Endometrial microvascular endothelial cells (primary cell): ENCODE results near the gene TEPSIN. TPM values are rescaled to one million over a fixed set of nuclear protein-coding genes. Genes with fewer than 3 reads are reported as not detected.

Experiments
- in situ Hi-C: cut with HindIII; loops from 2 replicates; pipeline ENCODE4 v1.10.0; 2017; ENCODE audit warnings: low sequenced_read_pairs, low pct_unique_long_range_greater_than_20kb; ENCODE audit errors: inconsistent ontology term
- total RNA-seq: library from RNA; depleted of rRNA; stranded (reverse); fragments of >200 nt; gene quantifications from one replicate; pipeline ENCODE4 v1.2.3, GENCODE V29; 2015; ENCODE audit errors: inconsistent ontology term

The TEPSIN gene
- total RNA-seq, 1 donor from 2014 or later, result 29.6 TPM

GRCh38 chr17:81253358-81254131 is 14.7 kb upstream of the TEPSIN start:
- in situ Hi-C loops, result no loop called here

- in situ Hi-C loops, result no loop called here
Measured at GRCh38 chr17:81252987-81253329, 14.1 kb upstream of the TEPSIN start.

- in situ Hi-C loops, result no loop called here
Measured at GRCh38 chr17:81252326-81252986, 13.6 kb upstream of the TEPSIN start.

GRCh38 chr17:81251709-81252301 is 12.9 kb upstream of the TEPSIN start:
- in situ Hi-C loops, result no loop called here

DNA sequence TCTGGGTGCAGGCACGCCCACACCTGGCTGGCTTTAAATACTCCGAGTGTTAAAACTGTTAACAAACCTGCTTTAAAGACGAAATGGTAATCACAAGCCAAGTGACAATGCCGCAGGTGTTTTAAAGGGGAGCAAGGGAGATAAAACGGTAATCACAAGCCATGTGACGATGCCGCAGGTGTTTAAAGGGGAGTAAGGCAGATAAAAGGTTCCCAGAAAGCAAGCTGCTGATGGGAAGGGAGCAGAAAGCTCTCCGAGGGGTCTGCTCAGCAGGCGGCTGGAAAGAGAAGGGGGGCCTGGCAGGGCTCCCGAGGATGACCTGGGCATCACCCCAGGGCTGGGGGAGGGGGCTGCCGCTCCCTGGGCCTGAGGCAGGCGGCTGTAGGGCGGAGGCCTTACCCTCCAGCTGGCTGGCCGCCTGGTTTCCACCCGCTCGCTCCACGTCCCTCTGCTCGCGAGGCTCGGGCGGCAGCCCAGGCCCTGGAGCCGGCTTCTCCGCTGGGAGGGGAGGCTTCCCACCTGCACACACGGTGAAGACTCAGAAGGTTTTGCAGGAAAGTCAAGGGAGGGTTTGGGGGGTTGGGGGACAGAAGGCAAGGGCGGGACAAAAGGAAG is 12.3 kb upstream of the TEPSIN start:
- in situ Hi-C loops, result no loop called here

- in situ Hi-C loops, result no loop called here
Measured at GRCh38 chr17:81250286-81251093, 11.6 kb upstream of the TEPSIN start.

DNA sequence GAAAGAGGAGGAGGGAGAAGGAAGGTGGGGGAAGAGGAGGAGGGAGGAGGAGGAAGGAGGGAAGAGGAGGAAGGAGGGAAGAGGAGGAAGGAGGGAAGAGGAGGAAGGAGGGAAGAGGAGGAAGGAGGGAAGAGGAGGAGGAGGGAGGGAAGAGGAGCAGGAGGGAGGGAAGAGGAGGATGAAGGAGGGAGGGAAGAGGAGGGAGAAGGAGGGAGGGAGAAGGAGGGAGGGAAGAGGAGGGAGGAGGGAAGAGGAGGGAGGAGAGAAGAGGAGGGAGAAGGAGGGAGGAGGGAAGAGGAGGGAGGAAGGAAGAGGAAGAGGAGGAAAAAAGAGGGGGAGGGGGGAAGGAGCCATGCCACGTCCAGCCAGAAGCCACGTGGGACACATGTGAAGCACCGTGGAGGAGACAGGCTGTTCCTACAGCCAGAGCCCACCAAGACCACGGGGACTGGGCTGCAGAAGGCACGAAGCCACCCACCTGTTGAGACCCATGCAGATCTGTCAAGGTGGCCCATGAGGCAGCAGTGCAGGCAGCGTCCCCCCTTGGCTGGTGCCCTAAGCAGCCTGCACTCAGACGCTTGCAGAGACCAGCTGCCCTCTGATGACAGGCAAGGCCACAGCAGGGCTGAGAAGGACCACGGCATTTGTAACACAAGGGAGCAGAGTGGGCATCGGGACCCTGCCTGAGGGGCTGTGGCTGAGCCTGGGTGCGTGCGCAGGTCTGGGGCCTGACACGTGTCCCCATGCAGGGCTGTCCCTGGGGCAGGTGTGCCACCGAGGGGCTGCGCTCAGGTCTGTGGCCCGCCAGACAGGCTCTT is 10.6 kb upstream of the TEPSIN start:
- in situ Hi-C loops, result no loop called here

- in situ Hi-C loops, result no loop called here
Measured at GRCh38 chr17:81248649-81249048, 9.8 kb upstream of the TEPSIN start.

DNA sequence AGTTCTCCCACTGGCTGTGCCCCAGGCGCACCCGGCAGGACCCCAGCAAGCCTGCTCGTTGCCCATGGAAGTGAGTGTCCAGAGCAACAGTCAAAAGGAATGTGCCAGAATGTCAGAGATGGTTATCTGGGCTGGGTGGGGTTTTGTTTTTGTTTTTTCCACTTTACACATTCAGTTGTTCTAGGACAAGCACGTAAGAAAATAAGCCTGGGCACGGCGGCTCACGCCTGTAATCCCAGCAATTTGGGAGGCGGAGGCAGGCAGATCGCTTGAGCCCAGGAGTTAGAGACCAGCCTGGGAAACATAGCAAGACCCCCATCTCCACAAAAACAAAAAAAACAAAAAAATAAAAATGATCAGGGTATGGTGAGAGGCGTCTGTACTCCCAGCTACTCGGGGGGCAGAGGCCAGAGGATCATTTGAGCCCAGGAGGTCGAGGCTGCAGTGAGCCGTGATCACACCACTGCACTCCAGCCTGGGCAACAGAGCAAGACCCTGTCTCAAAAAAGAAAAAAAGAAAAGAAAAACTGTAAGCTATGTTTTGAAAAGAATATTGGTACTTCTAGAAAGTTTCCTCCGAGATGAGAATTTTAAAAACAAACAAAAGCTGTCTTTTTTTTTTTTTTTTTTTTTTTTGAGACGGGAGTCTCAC is 8.6 kb upstream of the TEPSIN start:
- in situ Hi-C loops, result no loop called here

DNA sequence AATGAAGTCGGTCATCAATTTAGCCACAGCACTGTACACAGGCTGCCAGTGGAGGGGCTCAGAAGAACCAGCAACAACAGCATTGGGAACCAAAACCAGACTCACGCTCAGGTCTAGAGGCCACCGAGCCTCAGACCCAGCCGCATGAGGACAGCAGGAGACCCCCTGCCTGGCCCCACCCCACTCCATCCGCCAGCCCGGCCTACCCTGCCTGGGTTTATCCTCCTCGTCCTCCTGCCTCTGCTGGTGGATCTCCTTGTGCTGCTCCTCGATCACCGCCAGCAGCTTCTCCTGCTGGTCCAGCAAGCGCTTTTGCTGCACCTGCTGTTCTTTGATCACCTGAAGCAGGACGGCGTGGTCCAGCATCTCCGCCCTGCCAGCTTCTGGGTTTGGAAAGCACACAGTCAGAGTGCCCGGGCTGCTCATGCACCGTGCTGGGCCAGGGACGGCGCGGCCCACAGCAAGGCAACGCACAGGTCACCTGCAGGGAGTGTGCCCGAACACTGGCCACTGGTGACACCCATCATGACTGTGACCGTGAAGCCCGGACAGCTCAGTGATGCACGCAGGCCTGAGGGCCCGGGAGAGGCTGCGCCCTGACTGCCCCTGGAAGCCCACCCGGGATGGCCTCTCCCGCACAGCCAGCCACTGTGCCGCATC is 8.0 kb upstream of the TEPSIN start:
- in situ Hi-C loops, result no loop called here

- in situ Hi-C loops, result no loop called here
Measured at GRCh38 chr17:81246343-81246670, 7.5 kb upstream of the TEPSIN start.

GRCh38 chr17:81245665-81246342 is 6.9 kb upstream of the TEPSIN start:
- in situ Hi-C loops, result no loop called here

DNA sequence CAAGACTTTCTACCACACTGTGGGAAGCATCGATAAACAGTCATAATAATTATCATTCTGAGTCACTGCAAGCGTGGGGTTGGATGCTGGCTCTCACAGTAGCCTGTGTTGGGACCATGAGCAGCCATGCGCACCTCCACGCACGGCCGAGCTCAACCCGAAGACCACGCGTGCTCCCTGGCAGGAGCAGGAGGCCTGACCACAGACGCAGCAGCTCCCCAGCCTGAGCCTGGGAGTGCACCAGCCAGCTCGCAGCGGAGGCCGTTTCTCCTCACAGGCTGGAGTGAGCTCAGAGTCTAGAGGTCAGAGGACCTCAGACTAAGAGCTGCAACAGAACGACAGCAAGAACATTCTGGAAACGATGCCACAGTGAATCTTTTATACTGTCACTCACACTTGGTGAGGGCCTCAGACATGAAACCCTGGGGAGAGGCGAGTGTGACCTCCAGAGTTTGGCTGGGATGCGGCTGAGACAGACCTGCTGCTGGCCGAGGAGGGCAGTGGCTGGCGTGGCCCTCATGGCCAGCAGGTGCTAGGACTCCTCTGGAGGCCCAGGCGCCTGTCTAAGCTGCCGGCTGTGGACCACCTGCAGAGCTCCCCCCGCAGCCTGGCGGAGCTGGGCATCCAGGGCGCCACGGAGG is 6.3 kb upstream of the TEPSIN start:
- in situ Hi-C loops, result no loop called here

GRCh38 chr17:81244358-81245023 is 5.6 kb upstream of the TEPSIN start:
- in situ Hi-C loops, result no loop called here

DNA sequence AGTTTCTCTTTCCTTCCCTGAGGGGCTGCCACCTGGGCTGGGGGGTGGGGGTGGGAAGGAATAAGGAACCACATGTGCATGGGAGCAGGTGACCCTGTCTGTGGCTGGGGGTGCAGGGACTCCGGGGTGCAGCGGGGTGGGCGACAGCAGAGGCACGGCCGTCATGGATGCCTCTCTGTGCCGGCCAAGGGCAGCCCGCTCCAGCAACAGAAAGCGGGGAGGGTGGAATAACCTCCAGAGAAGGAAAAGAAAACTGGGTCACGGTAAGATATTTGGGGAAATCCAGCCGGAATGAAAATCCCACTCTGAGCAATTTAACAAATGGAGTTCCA is 4.4 kb upstream of the TEPSIN start:
- in situ Hi-C loops, result no loop called here
